Transverse colon (tissue), 4 donors: ENCODE measurements around the gene PHF21B. TPM values are rescaled to one million over a fixed set of nuclear protein-coding genes. Genes with fewer than 3 reads are reported as not detected.

Experiments
- DNase-seq: peaks from one replicate; pipeline ENCODE4 v3.0.0-alpha.2; 2019
- H3K27ac ChIP-seq, 4 donors: fragments of 200-600 bp; sonication (generic); 2 replicates each; pipeline ENCODE4 v1.5.1; 2016 to 2018; ENCODE audit warnings: inconsistent platforms in 4 of 4
- H3K27me3 ChIP-seq: fragments of 200-600 bp; sonication (generic); 2 replicates; pipeline ENCODE4 v1.5.1; 2017; ENCODE audit warnings: inconsistent platforms
- H3K36me3 ChIP-seq, 4 donors: fragments of 200-600 bp; sonication (generic); 2 replicates each; pipeline ENCODE4 v1.5.1; 2017 to 2019; ENCODE audit warnings: inconsistent platforms in 4 of 4
- H3K4me1 ChIP-seq, 4 donors: fragments of 200-600 bp; sonication (generic); 2 replicates each; pipeline ENCODE4 v1.5.1; 2017 to 2020; ENCODE audit warnings: inconsistent platforms in 4 of 4
- H3K4me3 ChIP-seq, 4 donors: fragments of 200-600 bp; sonication (generic); 1 replicate in 1 of 4; 2 replicates in 3 of 4; pipeline versions ENCODE4 v1.5.1 to v1.6.1; 2017 to 2019; ENCODE audit warnings: inconsistent platforms in 4 of 4
- H3K9me3 ChIP-seq, 2 donors: fragments of 200-600 bp; sonication (generic); 2 replicates each; pipeline ENCODE4 v1.5.1; 2017 to 2019; ENCODE audit warnings: inconsistent platforms in 2 of 2
- CTCF ChIP-seq, 5 experiments: fragments of 200-600 bp in 3 of 5; fragments of 450-650 bp in 2 of 5; sonication (generic) in 3 of 5; IDR thresholded peaks; 1 replicate in 2 of 5; 2 replicates in 3 of 5; pipeline ENCODE4 v1.5.1; 2016 to 2017; ENCODE audit warnings: antibody characterized with exemption in 5 of 5, inconsistent platforms in 3 of 5, mild to moderate bottlenecking in 2 of 5, moderate library complexity in 1 of 5
- EP300 ChIP-seq: sonication (generic); formaldehyde crosslinking; IDR thresholded peaks from one replicate; pipeline ENCODE4 v1.6.1; 2017; ENCODE audit warnings: antibody characterized with exemption, low read depth
- POLR2A ChIP-seq: fragments of 450-650 bp; IDR thresholded peaks from one replicate; pipeline ENCODE4 v1.6.1; 2016; ENCODE audit warnings: antibody characterized with exemption, mild to moderate bottlenecking, moderate library complexity
- POLR2AphosphoS5 ChIP-seq, 3 donors: sonication (generic); formaldehyde crosslinking; IDR thresholded peaks; one replicate each; pipeline ENCODE4 v1.6.1; 2016; ENCODE audit warnings: antibody characterized with exemption in 3 of 3
- WGBS, 2 donors: methylation state at CpG; one replicate each; pipeline ENCODE4 v1.1.5; 2018; ENCODE audit warnings: low coverage in 1 of 2; 5-methylcytosine and 5-hydroxymethylcytosine counted together
- in situ Hi-C, 4 donors: fragments of 200-750 bp; cut with MboI; loops; one replicate each; pipeline versions ENCODE4 v1.15.0 to v1.15.1; 2017; ENCODE audit warnings: low sequenced_read_pairs in 3 of 4, low pct_ligation_motif_present in 1 of 4, low pct_unique_long_range_greater_than_20kb in 1 of 4
- intact Hi-C: fragments of 100-400 bp; cut with DNase I; formaldehyde crosslinking; loops from one replicate; pipeline ENCODE4 v1.15.1; 2023; ENCODE audit warnings: low total_unique reads
- total RNA-seq, 4 donors: library from RNA; depleted of rRNA; stranded (reverse); fragments of >200 nt; gene quantifications; one replicate each; pipeline ENCODE4 v1.1.0, GENCODE V29; 2016

Gene PHF21B
- total RNA-seq, 4 donors from 2014 or later = not detected

- TF ChIP-seq POLR2AphosphoS5 (IDR thresholded peaks at IDR 0.05) = no peak
- TF ChIP-seq CTCF (IDR thresholded peaks at IDR 0.05) = no peak
- no peak for TF ChIP-seq POLR2A
- no peak for TF ChIP-seq EP300
Measured at GRCh38 chr22:44970291-44970690, 39.5 kb downstream of the PHF21B start.

DNA sequence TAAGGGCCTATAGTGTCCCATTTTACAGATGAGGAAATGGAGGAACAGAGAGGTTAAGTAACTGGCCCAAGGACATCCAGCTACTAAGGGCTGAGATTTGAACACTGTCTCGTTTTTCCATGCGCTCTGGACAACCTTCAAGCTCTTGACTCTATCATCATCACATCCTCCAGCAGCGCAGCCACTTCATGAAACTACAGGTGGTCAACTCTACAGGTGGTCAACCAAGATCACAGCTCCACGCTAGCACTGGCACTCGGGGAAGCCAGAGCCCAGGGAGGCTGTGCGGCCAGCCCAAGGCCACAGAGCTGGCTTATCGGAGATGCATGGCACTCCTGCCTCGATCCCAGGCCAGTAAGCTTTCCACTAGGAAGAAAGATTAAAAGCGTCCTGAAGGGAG lies 40.0 kb downstream of the PHF21B start:
- no peak for TF ChIP-seq POLR2AphosphoS5 (IDR thresholded peaks at IDR 0.05)
- no peak for TF ChIP-seq CTCF (IDR thresholded peaks at IDR 0.05)
- intact Hi-C loops = no loop called here
- H3K36me3 ChIP-seq = no peaks in the 10 kb centered on the region
- DNase-seq = no peak
- WGBS, 2 donors = 90% methylated on average over 9 of the region's 9 CpGs; no CpG with 5 or more reads in 1 of the 2 donors
- H3K27ac ChIP-seq = no peak overlapping the region
- peaks cover 8% of the 10 kb centered on the region for H3K27me3 ChIP-seq
- in situ Hi-C loops = no loop called here
- H3K9me3 ChIP-seq = no peaks in the 10 kb centered on the region
- no peaks in the 10 kb centered on the region for H3K4me1 ChIP-seq
- no peak overlapping the region for H3K4me3 ChIP-seq

More at GRCh38 chr22:44970291-44970690, 39.5 kb downstream of the PHF21B start:
- DNase-seq = no peak
- WGBS, 2 donors = 77% methylated on average over 6 of the region's 6 CpGs; no CpG with 5 or more reads in 1 of the 2 donors
- Histone ChIP-seq H3K27ac (no peak overlapping the region), H3K36me3 (no peaks in the 10 kb centered on the region), H3K4me1 (no peaks in the 10 kb centered on the region), H3K4me3 (no peak overlapping the region), H3K27me3 (peaks cover 8% of the 10 kb centered on the region), H3K9me3 (no peaks in the 10 kb centered on the region)
- intact Hi-C loops (no loop called here), in situ Hi-C loops (no loop called here)

GRCh38 chr22:44968736-44969135 lies 41.1 kb downstream of the PHF21B start:
- Histone ChIP-seq H3K27me3 (peaks cover 8% of the 10 kb centered on the region), H3K36me3 (no peaks in the 10 kb centered on the region), H3K9me3 (no peaks in the 10 kb centered on the region), H3K27ac (no peak overlapping the region), H3K4me1 (no peaks in the 10 kb centered on the region), H3K4me3 (no peak overlapping the region)
- in situ Hi-C loops = no loop called here
- no peak for DNase-seq
- TF ChIP-seq POLR2A (no peak), CTCF (IDR thresholded peaks at IDR 0.05) (no peak), EP300 (no peak), POLR2AphosphoS5 (IDR thresholded peaks at IDR 0.05) (no peak)
- WGBS, 2 donors = 78 to 100% methylated on average over 1 to 7 of the region's 7 CpGs
- intact Hi-C loops = no loop called here

DNA sequence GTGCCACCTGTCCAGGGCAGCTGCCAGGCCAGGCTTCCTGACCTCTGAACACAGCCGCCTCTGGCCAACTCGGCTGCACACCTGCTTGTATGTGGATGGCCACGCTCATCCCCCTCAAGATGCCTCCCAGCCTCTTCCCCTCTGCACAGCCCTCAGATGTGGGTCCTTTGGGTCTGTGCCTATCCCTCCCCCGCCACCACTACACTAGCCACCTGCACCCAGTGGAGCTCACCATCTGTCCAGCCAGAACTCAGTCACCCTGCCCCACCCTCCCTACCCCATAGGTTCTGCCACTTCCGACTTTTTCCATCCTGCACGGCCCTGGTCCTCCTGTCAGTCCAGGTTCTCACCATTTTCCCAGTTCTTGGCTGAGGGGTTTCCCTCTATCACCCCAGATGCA lies 44.6 kb downstream of the PHF21B start:
- H3K4me1 ChIP-seq = no peaks in the 10 kb centered on the region
- no peak overlapping the region for H3K4me3 ChIP-seq
- TF ChIP-seq EP300 (no peak), CTCF (IDR thresholded peaks at IDR 0.05) (no peak), POLR2A (no peak), POLR2AphosphoS5 (IDR thresholded peaks at IDR 0.05) (no peak)
- no peaks in the 10 kb centered on the region for H3K36me3 ChIP-seq
- in situ Hi-C loops (no loop called here), intact Hi-C loops (no loop called here)
- H3K27ac ChIP-seq = no peak overlapping the region
- no peak for DNase-seq
- H3K27me3 ChIP-seq = peaks cover 4% of the 10 kb centered on the region
- 81 to 100% methylated on average over 1 to 6 of the region's 6 CpGs for WGBS, 2 donors
- no peaks in the 10 kb centered on the region for H3K9me3 ChIP-seq
